ENCODE data around the gene RNU2-63P.
"Not testable (repeated sequence)": the region's sequence is repeated elsewhere in the genome, so short reads cannot be mapped to it uniquely, and the experiment has no call there.

RNU2-63P gene

GRCh38 chr2:88016086-88016959, at the start of gene RNU2-63P:
RNU2-63P (minus strand) TSS chr2:88016547.
- DNase-seq, result peak; percentile 69

- no peak for DNase-seq
Observed at GRCh38 chr2:88061295-88061694, 44.9 kb upstream of the RNU2-63P start.

GRCh38 chr2:88060907-88061275, 44.5 kb upstream of the RNU2-63P start:
- no peak for DNase-seq

GRCh38 chr2:88059979-88060906, 43.9 kb upstream of the RNU2-63P start:
- peak; percentile 59 for DNase-seq

- DNase-seq, result no peak
Observed at GRCh38 chr2:88058191-88058590, 41.8 kb upstream of the RNU2-63P start.

- no peak for DNase-seq
Observed at GRCh38 chr2:88057437-88057844, 41.1 kb upstream of the RNU2-63P start.

GRCh38 chr2:88055371-88056128, 39.2 kb upstream of the RNU2-63P start, which contains the start of gene KRCC1:
KRCC1 (minus strand) TSS chr2:88055783; CDS start chr2:88028563, 27,220 bp downstream.
- peak; percentile 95 for DNase-seq

- no peak for DNase-seq
Observed at GRCh38 chr2:88054782-88055370, 38.5 kb upstream of the RNU2-63P start.

- DNase-seq, result no peak
Observed at GRCh38 chr2:88053934-88054781, 37.8 kb upstream of the RNU2-63P start.

GRCh38 chr2:88053296-88053695, 36.9 kb upstream of the RNU2-63P start:
- no peak for DNase-seq

GRCh38 chr2:88051792-88052191, 35.4 kb upstream of the RNU2-63P start:
- no peak for DNase-seq

- no peak for DNase-seq
Observed at GRCh38 chr2:88049622-88050021, 33.3 kb upstream of the RNU2-63P start.

- DNase-seq, result no peak
Observed at GRCh38 chr2:88048541-88048940, 32.2 kb upstream of the RNU2-63P start.

- DNase-seq, result not testable (repeated sequence)
Observed at GRCh38 chr2:88045561-88045960, 29.2 kb upstream of the RNU2-63P start.

- no peak for DNase-seq
Observed at GRCh38 chr2:88042476-88042875, 26.1 kb upstream of the RNU2-63P start.

GRCh38 chr2:88038263-88039105, 22.1 kb upstream of the RNU2-63P start:
- no peak for DNase-seq

GRCh38 chr2:88036606-88037005, 20.3 kb upstream of the RNU2-63P start:
- DNase-seq, result no peak

GRCh38 chr2:88036182-88036581, 19.8 kb upstream of the RNU2-63P start:
- DNase-seq, result no peak

- no peak for DNase-seq
Observed at GRCh38 chr2:88032070-88032702, 15.8 kb upstream of the RNU2-63P start.

- no peak for DNase-seq
Observed at GRCh38 chr2:88028931-88029330, 12.6 kb upstream of the RNU2-63P start.

Measured in CD4-positive, alpha-beta T cell treated with Interleukin-4 for 4 hours (primary cell).